HEK293 (cell line): ENCODE data around the gene GNPTG.

Experiments used
- CTCF ChIA-PET: fragments of 350-600 bp; formaldehyde crosslinking; extraction: SDS; loops from one replicate; lab custom pipeline; 2021; ENCODE audit warnings: antibody characterized with exemption; lab: Yijun Ruan, JAX
- POLR2A ChIA-PET: fragments of 300-600 bp; formaldehyde crosslinking; extraction: SDS; loops from one replicate; lab custom pipeline; 2020; ENCODE audit warnings: antibody characterized with exemption, inconsistent platforms; lab: Yijun Ruan, JAX
- H3K27ac ChIP-seq: fragments of 200-500 bp; sonication (Bioruptor generic); 2 replicates; pipeline ENCODE4 v1.5.1; 2014; ENCODE audit warnings: low read depth, low read length, control low read depth, inconsistent platforms; ENCODE audit errors: extremely low read depth
- H3K36me3 ChIP-seq, 2 experiments: fragments of 200-500 bp in 1 of 2; sonication (Bioruptor generic) in 1 of 2; 1 replicate in 1 of 2; 2 replicates in 1 of 2; pipeline ENCODE4 v1.5.1; 2014 to 2017; ENCODE audit warnings: inconsistent platforms in 2 of 2, low read length in 2 of 2; ENCODE audit not compliant: control insufficient read depth in 2 of 2, insufficient read depth in 1 of 2
- H3K4me1 ChIP-seq: fragments of 200-500 bp; sonication (Bioruptor generic); 2 replicates; pipeline ENCODE4 v1.5.1; 2014; ENCODE audit warnings: mild to moderate bottlenecking, low read length, inconsistent platforms; ENCODE audit not compliant: control insufficient read depth, insufficient read depth
- H3K4me3 ChIP-seq: 2 replicates; pipeline ENCODE4 v1.5.1; 2011; ENCODE audit warnings: low read depth, mild to moderate bottlenecking, control low read depth, low read length, moderate library complexity
- H3K9me3 ChIP-seq: fragments of 200-500 bp; sonication (Bioruptor generic); 2 replicates; pipeline ENCODE4 v1.5.1; 2014; ENCODE audit warnings: low read depth, low read length, inconsistent platforms; ENCODE audit not compliant: control insufficient read depth, insufficient read depth
- GLIS2 ChIP-seq: fragments of 450-650 bp; formaldehyde crosslinking; IDR thresholded peaks from 2 replicates; pipeline ENCODE4 v1.5.1; 2016; ENCODE audit warnings: missing biosample characterization, missing genetic modification characterization
- HOXD13 ChIP-seq: sonication (generic); formaldehyde crosslinking; IDR thresholded peaks from 2 replicates; pipeline ENCODE4 v1.8.0; 2022; ENCODE audit warnings: missing genetic modification reagents, borderline replicate concordance
- KLF8 ChIP-seq: fragments of 450-650 bp; formaldehyde crosslinking; IDR thresholded peaks from 2 replicates; pipeline ENCODE4 v1.5.1; 2016; ENCODE audit warnings: missing biosample characterization, missing genetic modification characterization
- MYNN ChIP-seq: fragments of 450-650 bp; formaldehyde crosslinking; IDR thresholded peaks from 2 replicates; pipeline ENCODE4 v1.5.1; 2016; ENCODE audit warnings: missing biosample characterization, missing genetic modification characterization, borderline replicate concordance
- SP3 ChIP-seq: fragments of 450-650 bp; formaldehyde crosslinking; IDR thresholded peaks from 2 replicates; pipeline ENCODE4 v1.5.1; 2016; ENCODE audit warnings: missing biosample characterization, missing genetic modification characterization
- ZEB2 ChIP-seq: fragments of 450-650 bp; formaldehyde crosslinking; IDR thresholded peaks from 2 replicates; pipeline ENCODE4 v1.5.1; 2016; ENCODE audit warnings: missing biosample characterization, missing genetic modification characterization
- ZFP69B ChIP-seq: fragments of 450-650 bp; formaldehyde crosslinking; IDR thresholded peaks from 2 replicates; pipeline ENCODE4 v1.5.1; 2016; ENCODE audit warnings: missing biosample characterization, missing genetic modification characterization
- ZNF239 ChIP-seq: fragments of 450-650 bp; formaldehyde crosslinking; IDR thresholded peaks from 2 replicates; pipeline ENCODE4 v1.5.1; 2016; ENCODE audit warnings: missing biosample characterization, missing genetic modification characterization
- ZNF292 ChIP-seq: fragments of 450-650 bp; formaldehyde crosslinking; IDR thresholded peaks from 2 replicates; pipeline ENCODE4 v1.5.1; 2016; ENCODE audit warnings: low read depth, missing biosample characterization, missing genetic modification characterization, borderline replicate concordance
- ZNF311 ChIP-seq: fragments of 450-650 bp; formaldehyde crosslinking; IDR thresholded peaks from 2 replicates; pipeline ENCODE4 v1.5.1; 2017; ENCODE audit warnings: missing biosample characterization, missing genetic modification characterization, borderline replicate concordance
- ZNF426 ChIP-seq: fragments of 450-650 bp; formaldehyde crosslinking; IDR thresholded peaks from 2 replicates; pipeline ENCODE4 v1.5.1; 2017; ENCODE audit warnings: missing biosample characterization, missing genetic modification characterization, mild to moderate bottlenecking, inconsistent platforms, moderate library complexity
- ZNF473 ChIP-seq: fragments of 450-650 bp; formaldehyde crosslinking; IDR thresholded peaks from 2 replicates; pipeline ENCODE4 v1.5.1; 2017; ENCODE audit warnings: missing biosample characterization, missing genetic modification characterization
- ZNF501 ChIP-seq: fragments of 450-650 bp; formaldehyde crosslinking; IDR thresholded peaks from 2 replicates; pipeline ENCODE4 v1.5.1; 2016; ENCODE audit warnings: missing biosample characterization, missing genetic modification characterization
- ZNF747 ChIP-seq: fragments of 450-650 bp; formaldehyde crosslinking; IDR thresholded peaks from 2 replicates; pipeline ENCODE4 v1.5.1; 2016; ENCODE audit warnings: missing biosample characterization, missing genetic modification characterization
- ZNF792 ChIP-seq: fragments of 450-650 bp; formaldehyde crosslinking; IDR thresholded peaks from 2 replicates; pipeline ENCODE4 v1.5.1; 2016; ENCODE audit warnings: missing biosample characterization, missing genetic modification characterization
- ZXDB ChIP-seq: fragments of 450-650 bp; formaldehyde crosslinking; IDR thresholded peaks from 2 replicates; pipeline ENCODE4 v1.5.1; 2016; ENCODE audit warnings: missing biosample characterization, missing genetic modification characterization
- TF ChIP-seq, protein P1 (sequence below): fragments of 450-650 bp; formaldehyde crosslinking; IDR thresholded peaks from 2 replicates; pipeline ENCODE4 v1.5.1; 2016; ENCODE audit warnings: missing biosample characterization, missing genetic modification characterization
- TF ChIP-seq, protein P2 (sequence below): fragments of 450-650 bp; formaldehyde crosslinking; IDR thresholded peaks from 2 replicates; pipeline ENCODE4 v1.5.1; 2016; ENCODE audit warnings: missing biosample characterization, missing genetic modification characterization
- TF ChIP-seq, protein P3 (sequence below): fragments of 450-650 bp; formaldehyde crosslinking; IDR thresholded peaks from 2 replicates; pipeline ENCODE4 v1.5.1; 2017; ENCODE audit warnings: missing biosample characterization, missing genetic modification characterization
- TF ChIP-seq, protein P4 (sequence below): fragments of 450-650 bp; formaldehyde crosslinking; IDR thresholded peaks from 2 replicates; pipeline ENCODE4 v1.5.1; 2016; ENCODE audit warnings: missing biosample characterization, missing genetic modification characterization
- TF ChIP-seq, protein P5 (sequence below): fragments of 450-650 bp; formaldehyde crosslinking; IDR thresholded peaks from 2 replicates; pipeline ENCODE4 v1.5.1; 2016; ENCODE audit warnings: missing biosample characterization, missing genetic modification characterization

GNPTG gene

DNA sequence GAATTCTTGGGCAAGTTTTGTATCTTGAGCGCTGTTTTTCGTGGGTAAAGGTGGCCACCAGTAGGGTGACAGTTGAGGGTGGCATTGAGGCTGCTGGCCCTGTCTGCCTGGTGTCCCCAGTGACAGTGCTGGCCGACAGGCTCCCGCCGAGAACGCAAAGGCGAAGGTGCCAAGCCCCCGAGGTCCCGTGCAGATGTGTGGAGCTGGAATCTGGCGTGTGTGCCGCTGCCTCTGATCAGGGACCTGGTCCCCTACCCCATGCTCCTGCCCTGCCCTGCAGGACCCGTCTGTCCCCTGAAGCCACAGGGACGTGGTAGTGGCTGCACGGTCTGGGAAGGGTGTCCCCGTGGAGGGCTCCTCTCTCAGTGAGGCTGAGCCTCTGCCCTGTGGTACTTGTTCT lies 38.8 kb upstream of the GNPTG start:
- H3K36me3 ChIP-seq = peaks cover 9 to 70% of the 10 kb centered on the region in 2 experiments; a peak in 2 of 3 replicates
- TF ChIP-seq HOXD13 (CRISPR knock-in tag) (no peak), GLIS2 (tag by site-specific recombination) (no peak), ZNF792 (tag by site-specific recombination) (no peak), SP3 (tag by site-specific recombination) (no peak), ZEB2 (tag by site-specific recombination) (no peak), ZNF473 (no peak), ZFP69B (no peak), ZXDB (no peak), ZNF747 (tag by site-specific recombination) (no peak), ZNF426 (tag by site-specific recombination) (no peak), ZNF311 (no peak), KLF8 (tag by site-specific recombination) (no peak), MYNN (tag by site-specific recombination) (no peak)
- TF ChIP-seq, protein P1, sequence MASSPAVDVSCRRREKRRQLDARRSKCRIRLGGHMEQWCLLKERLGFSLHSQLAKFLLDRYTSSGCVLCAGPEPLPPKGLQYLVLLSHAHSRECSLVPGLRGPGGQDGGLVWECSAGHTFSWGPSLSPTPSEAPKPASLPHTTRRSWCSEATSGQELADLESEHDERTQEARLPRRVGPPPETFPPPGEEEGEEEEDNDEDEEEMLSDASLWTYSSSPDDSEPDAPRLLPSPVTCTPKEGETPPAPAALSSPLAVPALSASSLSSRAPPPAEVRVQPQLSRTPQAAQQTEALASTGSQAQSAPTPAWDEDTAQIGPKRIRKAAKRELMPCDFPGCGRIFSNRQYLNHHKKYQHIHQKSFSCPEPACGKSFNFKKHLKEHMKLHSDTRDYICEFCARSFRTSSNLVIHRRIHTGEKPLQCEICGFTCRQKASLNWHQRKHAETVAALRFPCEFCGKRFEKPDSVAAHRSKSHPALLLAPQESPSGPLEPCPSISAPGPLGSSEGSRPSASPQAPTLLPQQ = no peak
- TF ChIP-seq, protein P2, sequence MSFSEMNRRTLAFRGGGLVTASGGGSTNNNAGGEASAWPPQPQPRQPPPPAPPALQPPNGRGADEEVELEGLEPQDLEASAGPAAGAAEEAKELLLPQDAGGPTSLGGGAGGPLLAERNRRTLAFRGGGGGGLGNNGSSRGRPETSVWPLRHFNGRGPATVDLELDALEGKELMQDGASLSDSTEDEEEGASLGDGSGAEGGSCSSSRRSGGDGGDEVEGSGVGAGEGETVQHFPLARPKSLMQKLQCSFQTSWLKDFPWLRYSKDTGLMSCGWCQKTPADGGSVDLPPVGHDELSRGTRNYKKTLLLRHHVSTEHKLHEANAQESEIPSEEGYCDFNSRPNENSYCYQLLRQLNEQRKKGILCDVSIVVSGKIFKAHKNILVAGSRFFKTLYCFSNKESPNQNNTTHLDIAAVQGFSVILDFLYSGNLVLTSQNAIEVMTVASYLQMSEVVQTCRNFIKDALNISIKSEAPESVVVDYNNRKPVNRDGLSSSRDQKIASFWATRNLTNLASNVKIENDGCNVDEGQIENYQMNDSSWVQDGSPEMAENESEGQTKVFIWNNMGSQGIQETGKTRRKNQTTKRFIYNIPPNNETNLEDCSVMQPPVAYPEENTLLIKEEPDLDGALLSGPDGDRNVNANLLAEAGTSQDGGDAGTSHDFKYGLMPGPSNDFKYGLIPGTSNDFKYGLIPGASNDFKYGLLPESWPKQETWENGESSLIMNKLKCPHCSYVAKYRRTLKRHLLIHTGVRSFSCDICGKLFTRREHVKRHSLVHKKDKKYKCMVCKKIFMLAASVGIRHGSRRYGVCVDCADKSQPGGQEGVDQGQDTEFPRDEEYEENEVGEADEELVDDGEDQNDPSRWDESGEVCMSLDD (tag by site-specific recombination) = no peak
- TF ChIP-seq, protein P3, sequence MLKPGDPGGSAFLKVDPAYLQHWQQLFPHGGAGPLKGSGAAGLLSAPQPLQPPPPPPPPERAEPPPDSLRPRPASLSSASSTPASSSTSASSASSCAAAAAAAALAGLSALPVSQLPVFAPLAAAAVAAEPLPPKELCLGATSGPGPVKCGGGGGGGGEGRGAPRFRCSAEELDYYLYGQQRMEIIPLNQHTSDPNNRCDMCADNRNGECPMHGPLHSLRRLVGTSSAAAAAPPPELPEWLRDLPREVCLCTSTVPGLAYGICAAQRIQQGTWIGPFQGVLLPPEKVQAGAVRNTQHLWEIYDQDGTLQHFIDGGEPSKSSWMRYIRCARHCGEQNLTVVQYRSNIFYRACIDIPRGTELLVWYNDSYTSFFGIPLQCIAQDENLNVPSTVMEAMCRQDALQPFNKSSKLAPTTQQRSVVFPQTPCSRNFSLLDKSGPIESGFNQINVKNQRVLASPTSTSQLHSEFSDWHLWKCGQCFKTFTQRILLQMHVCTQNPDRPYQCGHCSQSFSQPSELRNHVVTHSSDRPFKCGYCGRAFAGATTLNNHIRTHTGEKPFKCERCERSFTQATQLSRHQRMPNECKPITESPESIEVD (tag by site-specific recombination) = no peak
- H3K9me3 ChIP-seq = no peaks in the 10 kb centered on the region
- ChIA-PET CTCF (interaction anchor here (2.7 kb wide), 1 partner anchor 12 kb away, joined by 12 read pairs; no protein-coding TSS in a partner anchor), POLR2A (interaction anchor here (2.4 kb wide), 1 partner anchor 13 kb away, joined by 7 read pairs; no protein-coding TSS in a partner anchor)
- H3K4me3 ChIP-seq = no peak overlapping the region
- H3K27ac ChIP-seq = 0 out of 2 replicates have a peak overlapping the region, but pooled peaks have one; percentile 41
- peaks cover 8% of the 10 kb centered on the region for H3K4me1 ChIP-seq

DNA sequence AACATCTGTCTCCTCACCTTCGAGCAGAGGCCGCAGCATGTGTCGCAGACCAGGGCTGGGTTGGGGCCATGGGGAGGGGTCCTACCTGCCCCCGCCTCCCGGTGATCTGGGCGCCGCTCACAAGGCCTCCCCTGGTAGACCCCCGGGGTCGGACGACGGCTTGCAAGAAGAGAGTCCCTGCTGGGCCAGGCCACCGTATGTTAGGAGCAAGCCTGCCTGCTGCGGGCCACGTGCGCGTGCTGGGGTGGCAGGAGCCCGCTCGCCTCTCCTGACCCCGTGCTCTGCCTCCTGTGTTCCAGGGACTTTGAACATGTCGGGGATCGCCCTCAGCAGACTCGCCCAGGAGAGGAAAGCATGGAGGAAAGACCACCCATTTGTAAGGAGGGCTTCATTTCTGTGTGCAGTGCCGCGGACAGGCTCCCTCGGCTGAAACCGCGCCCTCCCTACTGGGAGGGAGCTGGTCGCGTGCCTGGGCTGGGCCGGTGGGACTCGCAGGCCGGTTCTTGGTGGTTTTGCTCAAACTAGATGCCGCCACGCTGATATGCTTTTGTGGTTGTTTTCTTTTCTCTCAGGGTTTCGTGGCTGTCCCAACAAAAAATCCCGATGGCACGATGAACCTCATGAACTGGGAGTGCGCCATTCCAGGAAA lies 37.9 kb upstream of the GNPTG start:
- ChIA-PET CTCF (no interaction called here), POLR2A (interaction anchor here (2.4 kb wide), 1 partner anchor 12 kb away, joined by 7 read pairs; no protein-coding TSS in a partner anchor)
- peaks cover 14 to 79% of the 10 kb centered on the region in 2 experiments; a peak in 2 of 3 replicates for H3K36me3 ChIP-seq
- H3K4me3 ChIP-seq = no peak overlapping the region
- H3K4me1 ChIP-seq = peaks cover 8% of the 10 kb centered on the region
- no peak overlapping the region for H3K27ac ChIP-seq
- no peaks in the 10 kb centered on the region for H3K9me3 ChIP-seq
- TF ChIP-seq, protein P4, sequence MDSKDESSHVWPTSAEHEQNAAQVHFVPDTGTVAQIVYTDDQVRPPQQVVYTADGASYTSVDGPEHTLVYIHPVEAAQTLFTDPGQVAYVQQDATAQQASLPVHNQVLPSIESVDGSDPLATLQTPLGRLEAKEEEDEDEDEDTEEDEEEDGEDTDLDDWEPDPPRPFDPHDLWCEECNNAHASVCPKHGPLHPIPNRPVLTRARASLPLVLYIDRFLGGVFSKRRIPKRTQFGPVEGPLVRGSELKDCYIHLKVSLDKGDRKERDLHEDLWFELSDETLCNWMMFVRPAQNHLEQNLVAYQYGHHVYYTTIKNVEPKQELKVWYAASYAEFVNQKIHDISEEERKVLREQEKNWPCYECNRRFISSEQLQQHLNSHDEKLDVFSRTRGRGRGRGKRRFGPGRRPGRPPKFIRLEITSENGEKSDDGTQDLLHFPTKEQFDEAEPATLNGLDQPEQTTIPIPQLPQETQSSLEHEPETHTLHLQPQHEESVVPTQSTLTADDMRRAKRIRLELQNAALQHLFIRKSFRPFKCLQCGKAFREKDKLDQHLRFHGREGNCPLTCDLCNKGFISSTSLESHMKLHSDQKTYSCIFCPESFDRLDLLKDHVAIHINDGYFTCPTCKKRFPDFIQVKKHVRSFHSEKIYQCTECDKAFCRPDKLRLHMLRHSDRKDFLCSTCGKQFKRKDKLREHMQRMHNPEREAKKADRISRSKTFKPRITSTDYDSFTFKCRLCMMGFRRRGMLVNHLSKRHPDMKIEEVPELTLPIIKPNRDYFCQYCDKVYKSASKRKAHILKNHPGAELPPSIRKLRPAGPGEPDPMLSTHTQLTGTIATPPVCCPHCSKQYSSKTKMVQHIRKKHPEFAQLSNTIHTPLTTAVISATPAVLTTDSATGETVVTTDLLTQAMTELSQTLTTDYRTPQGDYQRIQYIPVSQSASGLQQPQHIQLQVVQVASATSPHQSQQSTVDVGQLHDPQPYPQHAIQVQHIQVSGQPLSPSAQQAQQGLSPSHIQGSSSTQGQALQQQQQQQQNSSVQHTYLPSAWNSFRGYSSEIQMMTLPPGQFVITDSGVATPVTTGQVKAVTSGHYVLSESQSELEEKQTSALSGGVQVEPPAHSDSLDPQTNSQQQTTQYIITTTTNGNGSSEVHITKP (tag by site-specific recombination) = no peak
- TF ChIP-seq, protein P1 = no peak
- TF ChIP-seq, protein P5, sequence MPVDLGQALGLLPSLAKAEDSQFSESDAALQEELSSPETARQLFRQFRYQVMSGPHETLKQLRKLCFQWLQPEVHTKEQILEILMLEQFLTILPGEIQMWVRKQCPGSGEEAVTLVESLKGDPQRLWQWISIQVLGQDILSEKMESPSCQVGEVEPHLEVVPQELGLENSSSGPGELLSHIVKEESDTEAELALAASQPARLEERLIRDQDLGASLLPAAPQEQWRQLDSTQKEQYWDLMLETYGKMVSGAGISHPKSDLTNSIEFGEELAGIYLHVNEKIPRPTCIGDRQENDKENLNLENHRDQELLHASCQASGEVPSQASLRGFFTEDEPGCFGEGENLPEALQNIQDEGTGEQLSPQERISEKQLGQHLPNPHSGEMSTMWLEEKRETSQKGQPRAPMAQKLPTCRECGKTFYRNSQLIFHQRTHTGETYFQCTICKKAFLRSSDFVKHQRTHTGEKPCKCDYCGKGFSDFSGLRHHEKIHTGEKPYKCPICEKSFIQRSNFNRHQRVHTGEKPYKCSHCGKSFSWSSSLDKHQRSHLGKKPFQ = no peak
- TF ChIP-seq SP3 (tag by site-specific recombination) (no peak), ZNF292 (tag by site-specific recombination) (no peak), ZNF239 (tag by site-specific recombination) (no peak), ZNF501 (tag by site-specific recombination) (no peak)
